22Rv1 (cell line): Measurements from ENCODE around the gene PALD1.

Experiments used
- CTCF ChIP-seq: fragments of 450-650 bp; IDR thresholded peaks from 2 replicates; pipeline ENCODE4 v1.5.1; 2017; ENCODE audit warnings: mild to moderate bottlenecking
- ZFX ChIP-seq: fragments of 450-650 bp; IDR thresholded peaks from 2 replicates; pipeline ENCODE4 v1.6.1; 2017; ENCODE audit warnings: antibody characterized with exemption, borderline replicate concordance

- TF ChIP-seq CTCF (no peak), ZFX (no peak)
Measured at GRCh38 chr10:70558295-70558694, 79.7 kb downstream of the PALD1 start.
